ENCODE results near the gene CDKN1C. TPM values are rescaled to one million over a fixed set of nuclear protein-coding genes. Genes with fewer than 3 reads are reported as not detected.

CDKN1C gene
- total and polyA plus RNA-seq, 4 donors = 2.6 to 10.2 (median 3.5) TPM

- Histone ChIP-seq H3K9ac (ENCODE audit: low read depth in 1 of 2, low read length in 2 of 2) (no peak overlapping the region), H3K27me3 (ENCODE audit: control insufficient read depth in 4 of 4, insufficient read depth in 4 of 4, low read length in 3 of 4) (no peaks in the 10 kb centered on the region), H3K4me1 (ENCODE audit: control insufficient read depth in 4 of 4, insufficient read depth in 4 of 4, low read length in 3 of 4) (peaks cover 11 to 23% (median 18%) of the 10 kb centered on the region in 4 donors), H3K36me3 (ENCODE audit: control insufficient read depth in 4 of 4, insufficient read depth in 3 of 4, low read depth in 1 of 4, low read length in 3 of 4) (peaks cover 0 to 2% (median 0%) of the 10 kb centered on the region in 4 donors), H3K9me3 (ENCODE audit: control insufficient read depth in 4 of 4, low read length in 3 of 4) (no peaks in the 10 kb centered on the region), H3K4me3 (ENCODE audit: low read depth in 1 of 3, low read length in 3 of 3) (no peak overlapping the region), H3K27ac (ENCODE audit: low read depth in 1 of 2, low read length in 2 of 2) (no peak overlapping the region)
- no peak for TF ChIP-seq REST (IDR thresholded peaks at IDR 0.05)
- TF ChIP-seq MAX (IDR thresholded peaks at IDR 0.05) = no peak
- TF ChIP-seq FOXA2 (IDR thresholded peaks at IDR 0.05) = no peak
- TF ChIP-seq GABPA (IDR thresholded peaks at IDR 0.05 in 1 of 2, conservative IDR thresholded peaks at IDR 0.05 in 1 of 2) = no peak
- no peak for TF ChIP-seq HNF4A (conservative IDR thresholded peaks at IDR 0.05)
- no peak for TF ChIP-seq TAF1 (conservative IDR thresholded peaks at IDR 0.05)
- no peak for TF ChIP-seq NR2F2 (IDR thresholded peaks at IDR 0.05)
- TF ChIP-seq RAD21 (IDR thresholded peaks at IDR 0.05) = no peak
- no peak for TF ChIP-seq HNF4G (IDR thresholded peaks at IDR 0.05)
- TF ChIP-seq CTCF (IDR thresholded peaks at IDR 0.05; ENCODE audit: low read depth, low read length, missing input control) = no peak
- TF ChIP-seq YY1 (IDR thresholded peaks at IDR 0.05) = no peak
- TF ChIP-seq JUND (IDR thresholded peaks at IDR 0.05) = no peak
- TF ChIP-seq RXRA (IDR thresholded peaks at IDR 0.05) = no peak
- WGBS = 90% methylated on average over 12 of the region's 12 CpGs
- DNase-seq (ENCODE audit: low spot score) = no peak
Observed at GRCh38 chr11:2927121-2927800, 41.7 kb upstream of the CDKN1C start.

GRCh38 chr11:2926611-2927051, 41.1 kb upstream of the CDKN1C start:
- Histone ChIP-seq H3K27ac (ENCODE audit: low read depth in 1 of 2, low read length in 2 of 2) (no peak overlapping the region), H3K36me3 (ENCODE audit: control insufficient read depth in 4 of 4, insufficient read depth in 3 of 4, low read depth in 1 of 4, low read length in 3 of 4) (peaks cover 0 to 2% (median 0%) of the 10 kb centered on the region in 4 donors), H3K9me3 (ENCODE audit: control insufficient read depth in 4 of 4, low read length in 3 of 4) (no peaks in the 10 kb centered on the region), H3K9ac (ENCODE audit: low read depth in 1 of 2, low read length in 2 of 2) (no peak overlapping the region), H3K4me1 (ENCODE audit: control insufficient read depth in 4 of 4, insufficient read depth in 4 of 4, low read length in 3 of 4) (peaks cover 11 to 23% (median 18%) of the 10 kb centered on the region in 4 donors), H3K4me3 (ENCODE audit: low read depth in 1 of 3, low read length in 3 of 3) (no peak overlapping the region), H3K27me3 (ENCODE audit: control insufficient read depth in 4 of 4, insufficient read depth in 4 of 4, low read length in 3 of 4) (no peaks in the 10 kb centered on the region)
- no peak for DNase-seq (ENCODE audit: low spot score)
- 90% methylated on average over 11 of the region's 11 CpGs for WGBS
- TF ChIP-seq RAD21 (IDR thresholded peaks at IDR 0.05) = no peak
- no peak for TF ChIP-seq EGR1 (IDR thresholded peaks at IDR 0.05; ENCODE audit: low read depth in 2 of 2)
- TF ChIP-seq CTCF (IDR thresholded peaks at IDR 0.05; ENCODE audit: low read depth, low read length, missing input control) = no peak
- TF ChIP-seq NR2F2 (IDR thresholded peaks at IDR 0.05) = no peak
- TF ChIP-seq FOXA1 (IDR thresholded peaks at IDR 0.05) = no peak
- TF ChIP-seq ZBTB33 (IDR thresholded peaks at IDR 0.05) = no peak
- TF ChIP-seq SP1 (IDR thresholded peaks at IDR 0.05) = no peak
- TF ChIP-seq RXRA (IDR thresholded peaks at IDR 0.05) = no peak
- TF ChIP-seq FOXA2 (IDR thresholded peaks at IDR 0.05) = no peak
- no peak for TF ChIP-seq HNF4G (IDR thresholded peaks at IDR 0.05)
- no peak for TF ChIP-seq YY1 (IDR thresholded peaks at IDR 0.05)
- TF ChIP-seq REST (IDR thresholded peaks at IDR 0.05) = no peak
- no peak for TF ChIP-seq HNF4A (conservative IDR thresholded peaks at IDR 0.05)

All from liver (tissue), 9 donors.